Peyer's patch (tissue), 4 donors: ENCODE results near the gene GAB1. TPM values are rescaled to one million over a fixed set of nuclear protein-coding genes. Genes with fewer than 3 reads are reported as not detected.

ENCODE experiments used
- DNase-seq, 3 donors: peaks; one replicate each; pipeline ENCODE4 v3.0.0-alpha.2; 2017 to 2019
- H3K27ac ChIP-seq, 4 donors: fragments of 200-600 bp; sonication (generic); one replicate each; pipeline ENCODE4 v1.5.1; 2016 to 2019
- H3K27me3 ChIP-seq, 2 donors: fragments of 200-600 bp; sonication (generic); one replicate each; pipeline ENCODE4 v1.5.1; 2019
- H3K36me3 ChIP-seq, 3 donors: fragments of 200-600 bp; sonication (generic); one replicate each; pipeline ENCODE4 v1.5.1; 2016 to 2019
- H3K4me1 ChIP-seq, 4 donors: fragments of 200-600 bp; sonication (generic); one replicate each; pipeline ENCODE4 v1.5.1; 2016 to 2019
- H3K4me3 ChIP-seq, 4 donors: fragments of 200-600 bp; sonication (generic); 1 replicate in 3 of 4; 2 replicates in 1 of 4; pipeline ENCODE4 v1.5.1; 2016 to 2019; ENCODE audit warnings: mild to moderate bottlenecking in 1 of 4
- H3K9me3 ChIP-seq, 4 donors: fragments of 200-600 bp; sonication (generic); one replicate each; pipeline ENCODE4 v1.5.1; 2016 to 2019; ENCODE audit warnings: mild to moderate bottlenecking in 1 of 4
- CTCF ChIP-seq, 6 experiments: fragments of 450-650 bp in 4 of 6; fragments of 200-600 bp in 2 of 6; sonication (generic) in 1 of 6; IDR thresholded peaks; one replicate each; pipeline ENCODE4 v1.5.1; 2017 to 2019; ENCODE audit warnings: antibody characterized with exemption in 6 of 6, mild to moderate bottlenecking in 3 of 6, moderate library complexity in 1 of 6
- POLR2A ChIP-seq, 2 donors: fragments of 450-650 bp; IDR thresholded peaks; one replicate each; pipeline ENCODE4 v1.5.1; 2017; ENCODE audit warnings: antibody characterized with exemption in 2 of 2, mild to moderate bottlenecking in 2 of 2, moderate library complexity in 2 of 2
- total RNA-seq, 4 donors: library from RNA; depleted of rRNA; stranded (reverse); fragments of >200 nt; gene quantifications; one replicate each; pipeline ENCODE4 v1.1.0, GENCODE V29; 2016

The GAB1 gene
- total RNA-seq, 4 donors from 2014 or later, result 31.9 to 76.7 (median 40.5) TPM

- H3K27me3 ChIP-seq, result no peaks in the 10 kb centered on the region
- TF ChIP-seq CTCF (IDR thresholded peaks at IDR 0.05) (no peak), POLR2A (IDR thresholded peaks at IDR 0.05) (no peak)
- no peaks in the 10 kb centered on the region for H3K4me1 ChIP-seq
- DNase-seq, result no peak
- H3K27ac ChIP-seq, result no peak overlapping the region
- H3K36me3 ChIP-seq, result no peaks in the 10 kb centered on the region
- H3K9me3 ChIP-seq, result no peaks in the 10 kb centered on the region
- no peak overlapping the region for H3K4me3 ChIP-seq
Observed at GRCh38 chr4:143488687-143489086, 152.0 kb downstream of the GAB1 start.

GRCh38 chr4:143489106-143489505, 152.4 kb downstream of the GAB1 start:
- Histone ChIP-seq H3K4me1 (no peaks in the 10 kb centered on the region), H3K9me3 (no peaks in the 10 kb centered on the region), H3K27me3 (no peaks in the 10 kb centered on the region), H3K36me3 (no peaks in the 10 kb centered on the region), H3K4me3 (no peak overlapping the region), H3K27ac (no peak overlapping the region)
- DNase-seq, result no peak
- TF ChIP-seq POLR2A (IDR thresholded peaks at IDR 0.05), result no peak
- no peak for TF ChIP-seq CTCF (IDR thresholded peaks at IDR 0.05)

GRCh38 chr4:143498021-143498420, 161.3 kb downstream of the GAB1 start:
- no peak overlapping the region for H3K4me3 ChIP-seq
- TF ChIP-seq POLR2A (IDR thresholded peaks at IDR 0.05) (no peak), CTCF (IDR thresholded peaks at IDR 0.05) (no peak)
- H3K36me3 ChIP-seq, result no peaks in the 10 kb centered on the region
- H3K4me1 ChIP-seq, result no peaks in the 10 kb centered on the region
- no peaks in the 10 kb centered on the region for H3K9me3 ChIP-seq
- no peak for DNase-seq
- H3K27me3 ChIP-seq, result no peaks in the 10 kb centered on the region
- H3K27ac ChIP-seq, result no peak overlapping the region

- H3K36me3 ChIP-seq, result no peaks in the 10 kb centered on the region
- no peak overlapping the region for H3K4me3 ChIP-seq
- H3K27me3 ChIP-seq, result no peaks in the 10 kb centered on the region
- no peaks in the 10 kb centered on the region for H3K9me3 ChIP-seq
- DNase-seq, result no peak
- H3K27ac ChIP-seq, result no peak overlapping the region
- no peaks in the 10 kb centered on the region for H3K4me1 ChIP-seq
- TF ChIP-seq CTCF (IDR thresholded peaks at IDR 0.05), result no peak
- TF ChIP-seq POLR2A (IDR thresholded peaks at IDR 0.05), result no peak
Observed at GRCh38 chr4:143502231-143502630, 165.6 kb downstream of the GAB1 start.

- H3K36me3 ChIP-seq, result no peaks in the 10 kb centered on the region
Observed at GRCh38 chr4:143506031-143506430, 169.4 kb downstream of the GAB1 start.

More at GRCh38 chr4:143506031-143506430, 169.4 kb downstream of the GAB1 start:
- no peak for DNase-seq
- no peak overlapping the region for H3K4me3 ChIP-seq
- H3K27ac ChIP-seq, result no peak overlapping the region
- no peaks in the 10 kb centered on the region for H3K4me1 ChIP-seq
- TF ChIP-seq CTCF (IDR thresholded peaks at IDR 0.05), result no peak
- TF ChIP-seq POLR2A (IDR thresholded peaks at IDR 0.05), result no peak
- H3K27me3 ChIP-seq, result no peaks in the 10 kb centered on the region
- no peaks in the 10 kb centered on the region for H3K9me3 ChIP-seq
